Stimulated activated CD4-positive, alpha-beta T cell treated with anti-CD3 and anti-CD28 coated beads, Interleukin-4, amount 100 ng/mL, for 1 hour (primary cell): ENCODE results near the gene TFCP2L1.

Experiments
- DNase-seq: peaks from one replicate; pipeline ENCODE4 v3.0.0-alpha.2; 2020

Gene TFCP2L1

DNA sequence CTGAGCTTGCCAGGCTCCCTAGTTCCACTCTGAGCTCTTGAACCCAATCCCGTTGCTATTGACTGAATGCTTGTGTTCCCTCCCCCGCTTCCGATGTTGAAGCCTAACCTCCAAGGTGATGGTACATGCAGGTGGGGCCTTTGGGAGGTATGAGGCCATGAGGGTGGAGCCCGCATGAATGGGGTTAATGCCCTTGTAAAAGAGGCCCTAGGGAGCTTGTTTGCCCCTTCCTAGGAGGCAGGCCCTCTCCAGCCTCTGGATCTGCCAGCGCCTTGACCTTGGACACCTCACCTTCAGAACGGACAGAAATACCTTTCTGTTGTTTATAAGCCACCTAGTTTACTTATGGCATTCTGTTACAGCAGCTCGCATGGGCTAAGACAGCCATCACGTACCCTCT is 71.6 kb downstream of the TFCP2L1 start:
- no peak for DNase-seq

DNA sequence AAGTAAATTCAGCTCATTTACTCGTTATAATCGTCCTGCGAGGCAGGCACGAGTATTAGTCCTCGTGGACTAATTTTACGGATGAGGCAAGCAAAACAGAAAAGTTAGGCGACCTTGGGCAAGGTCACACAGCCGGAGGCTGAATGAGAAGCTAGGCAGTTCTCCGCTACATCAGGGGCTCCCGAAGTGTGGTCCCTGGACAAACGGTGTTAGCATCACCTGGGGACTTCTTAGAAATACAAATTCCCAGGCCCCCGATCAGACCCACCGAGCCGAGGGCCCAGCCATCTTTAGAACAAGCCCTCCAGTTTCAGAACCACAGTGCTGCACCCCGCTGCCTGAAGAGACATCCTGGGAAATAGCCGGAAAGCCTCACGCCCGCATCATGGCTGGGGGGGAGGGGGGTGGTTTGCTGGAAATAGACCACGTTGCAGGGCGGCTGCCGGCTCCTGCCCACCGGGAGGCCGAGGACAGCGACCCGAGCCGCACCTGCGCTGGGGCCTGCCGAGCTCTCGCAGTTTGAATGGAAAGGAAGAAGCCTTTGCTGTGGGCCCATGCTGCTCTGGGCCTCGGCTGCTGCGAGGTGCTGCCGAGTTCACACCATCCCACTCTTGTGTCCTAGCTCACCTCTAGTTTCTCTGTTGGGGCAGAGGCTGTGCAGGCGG is 72.2 kb downstream of the TFCP2L1 start:
- no peak for DNase-seq

DNA sequence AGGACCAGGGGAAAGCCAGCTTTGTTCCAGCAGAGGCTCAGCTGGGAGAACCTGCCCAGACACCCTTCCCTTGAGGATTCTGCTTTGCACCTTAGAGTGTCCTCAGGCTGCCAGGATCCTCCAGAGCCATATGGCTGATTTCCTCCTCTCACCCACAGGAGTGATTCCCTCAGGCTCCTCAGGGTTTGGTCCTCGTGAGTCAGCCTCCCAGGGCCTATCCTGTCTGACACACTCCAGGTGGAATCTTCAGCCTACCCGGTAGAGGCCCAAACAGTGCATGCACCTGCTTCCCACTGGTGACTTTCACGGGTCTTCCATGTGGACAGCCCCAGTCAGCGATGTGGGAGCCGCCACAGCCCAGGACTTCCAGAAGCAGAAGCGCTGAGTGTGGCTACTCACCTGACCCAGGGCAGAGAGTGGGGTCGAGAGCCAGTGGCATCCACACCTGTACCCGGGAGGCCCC is 73.3 kb downstream of the TFCP2L1 start:
- DNase-seq: no peak

DNA sequence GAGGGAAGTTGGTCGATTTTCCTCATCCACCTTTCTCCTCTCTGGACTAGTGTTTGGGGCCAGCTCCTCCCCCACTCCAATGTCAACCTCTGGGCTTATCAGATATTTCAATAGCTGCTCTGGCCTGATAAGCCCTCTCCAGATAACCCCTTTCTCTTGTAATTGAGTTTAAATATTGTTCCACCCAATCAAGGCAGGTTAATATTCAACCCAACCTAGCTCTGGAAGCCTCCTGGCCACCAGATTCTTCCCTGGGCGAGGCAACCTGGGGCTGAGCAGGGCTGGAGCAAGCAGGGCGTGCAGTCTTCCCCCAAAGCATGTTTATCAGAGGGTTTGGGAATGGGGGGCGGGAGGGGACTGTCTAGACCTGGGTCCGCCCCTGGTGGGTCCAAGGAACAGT is 73.8 kb downstream of the TFCP2L1 start:
- no peak for DNase-seq

DNA sequence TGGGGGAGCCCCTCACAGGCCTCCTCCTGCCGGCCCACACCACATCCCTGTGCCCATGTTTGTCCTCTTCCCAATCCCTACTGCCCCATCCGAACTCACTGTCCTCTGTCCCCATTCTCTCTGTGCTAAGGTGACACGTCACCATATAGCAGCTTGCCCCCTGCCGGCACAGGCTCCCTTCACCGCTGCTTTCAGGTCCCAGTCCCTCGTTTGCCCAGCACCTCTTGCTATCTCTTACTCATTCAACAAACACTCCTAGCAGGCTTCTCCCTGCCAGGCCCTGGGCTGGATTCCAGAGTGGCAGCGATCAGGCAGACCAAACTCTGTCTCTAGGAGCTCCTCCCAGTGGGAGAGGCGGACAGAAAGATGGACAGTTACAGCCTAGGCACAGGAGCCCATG is 74.3 kb downstream of the TFCP2L1 start:
- no peak for DNase-seq

DNA sequence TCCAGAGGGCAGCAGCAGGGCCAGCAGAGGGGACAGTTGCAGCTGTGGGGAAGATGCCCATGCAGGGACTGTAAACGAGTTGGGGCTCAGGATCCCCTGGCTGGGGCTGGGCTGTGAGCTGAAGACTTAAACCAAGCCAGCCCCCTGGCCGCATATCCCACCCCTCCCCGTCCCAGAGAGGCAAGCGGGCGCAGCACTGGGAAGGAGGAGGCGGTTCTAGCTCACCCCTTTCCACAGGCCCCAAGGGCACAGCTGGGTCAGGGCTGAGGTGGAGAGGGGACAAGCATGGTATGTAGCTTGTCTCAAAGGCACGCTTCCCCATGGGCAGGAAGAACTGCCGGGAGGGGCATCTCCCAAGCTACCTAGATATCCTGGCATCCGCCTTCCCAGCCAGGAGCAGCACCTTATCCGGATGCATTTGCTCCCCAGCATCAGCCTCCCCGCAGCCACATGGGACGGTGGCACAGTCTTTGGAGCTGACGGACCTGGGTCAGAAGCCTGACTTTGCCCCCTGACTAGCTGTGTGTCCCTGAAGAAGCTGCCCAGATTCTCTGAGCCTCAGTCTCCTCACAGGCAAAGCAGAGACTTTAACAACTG is 75.9 kb downstream of the TFCP2L1 start:
- no peak for DNase-seq

DNA sequence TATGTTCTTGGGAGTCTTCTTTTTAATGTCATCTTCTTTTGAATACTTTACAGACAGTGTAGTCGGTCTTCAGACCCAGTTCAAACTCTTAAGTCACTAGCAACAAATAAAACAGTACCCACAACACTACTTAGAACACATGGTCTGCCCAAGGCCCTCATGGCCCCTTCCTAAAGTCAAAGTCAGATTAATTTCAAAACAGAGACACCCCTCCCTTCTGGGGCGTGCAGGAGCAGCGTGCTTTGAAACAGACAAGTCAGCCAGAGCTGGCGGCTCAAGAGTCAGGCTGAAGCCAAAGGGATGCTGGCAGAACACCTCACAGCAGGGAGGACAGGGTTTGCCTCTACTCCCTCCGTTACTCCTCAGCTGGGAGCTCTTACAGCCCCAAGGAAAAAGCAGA is 77.5 kb downstream of the TFCP2L1 start:
- no peak for DNase-seq

DNA sequence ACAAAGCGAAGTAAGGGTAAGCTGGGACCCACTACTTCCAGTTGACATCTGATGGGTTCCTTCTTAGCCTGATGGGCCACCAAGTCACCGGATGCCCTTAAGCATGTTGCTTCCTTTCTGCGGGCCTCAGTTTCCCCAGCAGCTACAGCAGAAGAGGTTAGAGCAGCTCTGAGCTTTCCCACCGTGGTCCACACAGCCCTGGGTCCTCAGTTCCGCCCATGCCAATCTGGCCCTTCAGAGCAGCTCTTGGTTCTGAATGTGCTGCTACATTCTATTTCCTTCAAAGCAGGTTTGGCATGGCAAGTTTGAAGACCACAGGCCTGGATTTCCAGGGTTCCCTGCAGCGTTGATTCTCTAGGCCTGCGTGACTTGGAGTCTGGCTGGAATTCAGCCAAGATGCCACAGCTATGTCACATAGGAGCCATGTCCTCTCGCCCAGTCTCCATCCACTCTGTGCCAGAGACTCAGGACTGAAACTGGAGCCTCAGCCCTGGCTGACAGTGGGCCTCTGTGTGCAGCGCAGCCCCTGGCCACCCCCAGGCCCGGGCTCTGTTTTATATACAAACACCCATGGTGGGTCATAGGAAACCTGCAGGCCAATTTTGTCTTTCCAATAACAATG is 79.6 kb downstream of the TFCP2L1 start:
- no peak for DNase-seq

DNA sequence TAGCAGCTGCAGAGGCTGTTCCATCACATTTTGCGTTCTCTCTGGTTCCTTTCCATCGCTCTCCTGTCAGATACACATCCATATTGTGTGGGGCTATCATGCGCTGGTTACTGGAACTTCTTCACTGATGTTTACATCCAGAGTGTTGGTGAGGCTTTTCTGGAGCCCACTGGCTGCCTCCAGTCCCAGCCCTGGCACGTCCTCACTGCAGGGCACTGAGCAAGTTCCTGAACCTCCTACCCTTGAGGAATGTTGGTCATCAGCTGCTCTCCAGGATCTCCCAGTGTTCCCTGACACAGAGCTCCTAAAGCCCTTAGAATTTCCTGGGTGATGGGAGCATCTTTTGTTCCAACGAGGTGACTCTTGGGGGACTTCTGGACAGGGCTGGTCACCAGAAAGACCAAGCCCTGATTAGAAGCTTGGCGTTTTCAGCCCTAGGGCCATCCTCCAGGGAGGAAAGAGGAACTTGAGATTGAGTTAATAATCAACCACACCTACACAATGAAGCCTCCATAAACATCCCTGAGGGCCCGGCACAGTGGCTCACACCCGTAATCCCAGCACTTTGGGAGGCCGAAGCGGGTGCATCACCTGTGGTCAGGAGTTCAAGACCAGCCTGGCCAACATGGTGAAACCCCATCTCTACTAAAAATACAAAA is 81.3 kb downstream of the TFCP2L1 start:
- DNase-seq: no peak

DNA sequence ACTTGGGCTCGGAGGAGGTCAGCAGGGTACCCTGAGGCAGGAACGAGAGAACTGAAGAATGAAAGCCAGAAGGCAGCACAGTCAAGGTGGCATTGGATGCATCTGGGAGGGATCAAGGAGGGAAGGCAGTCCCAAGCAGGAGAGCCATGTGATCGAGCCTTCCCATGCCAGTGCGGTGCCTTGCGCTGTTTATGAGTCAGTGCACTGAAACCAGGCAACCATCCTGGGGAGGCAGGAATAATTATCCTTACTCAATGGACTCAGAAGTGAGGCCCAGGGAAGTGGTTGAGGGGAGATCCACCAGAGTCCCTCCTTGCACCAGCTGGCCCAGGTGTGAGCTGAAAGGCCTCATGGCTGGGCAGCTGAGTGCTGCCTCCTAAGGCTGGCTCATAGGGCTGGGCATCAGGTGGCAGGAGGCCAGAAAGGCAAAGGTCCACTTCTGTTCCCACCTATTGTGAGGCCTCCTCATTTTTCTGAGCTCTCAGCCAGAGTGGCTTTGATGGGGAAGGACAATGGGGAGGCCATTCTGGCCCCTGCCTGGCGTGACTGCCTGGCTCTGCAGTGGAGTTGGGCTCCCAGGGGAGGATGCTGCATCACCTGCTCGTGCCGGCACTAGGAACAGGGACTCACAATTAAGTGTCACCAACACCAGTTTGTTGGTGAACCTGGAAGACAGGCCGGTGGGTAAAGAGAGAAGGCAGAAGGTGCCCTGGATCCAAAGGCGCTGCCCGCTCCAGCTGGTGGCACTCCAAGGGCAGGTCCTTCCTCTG is 82.3 kb downstream of the TFCP2L1 start:
- no peak for DNase-seq

DNA sequence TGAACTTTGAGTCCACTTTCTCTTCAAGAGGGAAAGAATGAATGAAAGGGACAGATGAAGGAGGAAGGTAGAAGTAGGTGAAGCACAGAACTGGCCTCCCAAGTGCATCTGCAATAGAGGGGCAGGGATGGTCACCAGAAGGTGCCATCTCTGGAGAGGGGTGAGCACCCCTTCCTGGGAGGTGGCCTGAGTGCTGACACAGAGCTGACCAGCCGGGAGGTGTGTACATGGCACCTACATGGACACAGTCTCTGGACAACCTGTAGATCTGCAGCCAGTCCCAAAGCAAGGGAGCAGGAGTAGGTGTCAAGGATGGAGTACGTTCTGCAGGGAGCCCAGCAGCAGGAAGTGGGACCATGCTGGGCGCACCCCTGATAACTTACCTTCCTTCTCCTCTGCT is 83.2 kb downstream of the TFCP2L1 start:
- DNase-seq: no peak

DNA sequence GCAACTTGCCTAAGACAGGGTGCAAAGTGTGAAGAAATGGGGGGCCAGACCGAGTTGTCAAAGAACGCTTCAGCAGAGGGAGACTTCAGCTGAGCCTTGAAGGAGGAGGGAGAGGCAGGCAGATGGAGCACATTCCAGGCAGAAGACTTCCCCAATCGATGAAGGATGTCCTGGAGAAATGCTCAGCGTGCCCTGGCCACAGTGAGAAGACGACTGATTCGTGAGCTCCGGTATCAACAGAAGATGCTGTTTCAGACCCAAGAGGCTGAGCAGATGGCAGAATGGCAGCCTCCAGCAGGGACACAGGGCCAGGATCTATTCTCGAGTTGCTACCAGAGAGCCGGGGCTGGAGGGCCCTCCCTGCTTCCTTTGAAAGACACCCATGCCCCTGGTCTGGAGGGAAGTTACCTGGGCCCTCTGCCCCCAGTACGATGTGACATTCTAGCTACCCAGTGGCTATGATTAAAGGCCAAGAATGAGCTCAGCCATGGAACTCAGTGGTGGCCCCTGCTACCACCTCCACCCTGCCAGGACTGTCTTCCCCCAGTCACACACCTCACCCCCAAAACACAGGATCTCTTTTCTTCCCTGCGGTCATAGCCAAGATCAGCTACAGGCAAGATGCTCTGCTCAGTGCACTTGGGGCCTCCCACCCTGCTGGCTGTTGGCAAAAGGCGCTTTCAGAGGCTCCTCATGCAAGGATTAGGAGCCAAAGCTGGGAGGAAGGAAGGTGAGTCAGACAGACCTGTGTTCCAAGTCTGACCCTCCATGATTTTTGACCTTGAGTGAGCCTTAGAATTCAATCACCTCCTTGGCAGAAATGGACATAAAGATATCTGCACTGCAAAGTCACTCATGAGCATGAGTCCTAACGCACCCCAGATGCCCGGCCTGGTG is 84.3 kb downstream of the TFCP2L1 start:
- DNase-seq: no peak

DNA sequence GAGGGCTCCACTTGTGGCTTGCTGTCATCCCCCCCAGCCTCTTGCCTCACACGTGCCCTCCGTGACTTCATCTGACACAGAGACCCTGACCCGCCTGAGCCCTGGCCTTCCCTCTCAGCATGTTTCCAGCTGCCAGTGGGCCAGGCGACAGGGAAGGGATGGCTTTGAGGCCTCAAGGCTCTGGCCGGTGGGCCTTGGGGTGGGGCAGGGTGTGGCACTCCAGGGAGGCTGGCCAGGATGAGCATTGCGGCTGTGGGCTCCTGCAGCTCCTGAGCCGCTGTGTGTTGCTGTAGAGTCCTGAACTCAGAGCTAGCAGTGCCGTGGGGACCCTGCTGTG is 85.0 kb downstream of the TFCP2L1 start:
- DNase-seq: no peak

DNA sequence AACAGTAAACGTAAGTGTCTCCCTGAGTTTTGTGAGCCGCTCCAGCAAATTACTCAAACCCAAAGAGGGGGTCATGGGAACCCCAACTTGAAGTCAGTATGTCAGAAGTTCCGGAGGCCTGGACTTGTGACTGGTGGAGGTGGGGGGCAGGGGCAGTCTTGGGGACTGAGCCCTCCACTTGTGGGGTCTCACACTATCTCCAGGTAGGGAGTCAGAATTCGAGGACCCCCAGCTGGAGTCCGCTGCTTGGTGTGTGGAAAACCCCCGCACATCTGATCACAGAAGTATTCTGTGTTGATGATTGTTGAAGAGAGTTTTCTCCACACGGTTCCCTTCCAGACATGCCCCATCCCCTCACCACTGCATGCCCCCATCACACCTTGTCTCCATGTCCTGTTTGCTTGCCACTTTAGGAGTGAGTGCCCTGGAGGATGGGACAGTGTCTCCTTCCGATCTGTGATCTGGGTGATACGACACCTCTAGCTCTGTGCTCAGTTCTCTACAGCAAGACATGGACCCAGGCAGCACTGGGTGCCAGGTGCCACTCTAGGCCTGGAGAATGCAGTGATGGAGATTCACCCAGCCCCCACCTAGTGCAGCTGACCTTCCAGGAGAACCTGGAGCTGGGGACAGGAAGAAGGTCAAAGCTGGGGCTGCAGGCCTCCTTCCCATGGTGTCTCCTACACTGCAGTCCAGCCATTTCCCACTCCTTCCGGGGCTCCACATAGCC is 85.6 kb downstream of the TFCP2L1 start:
- no peak for DNase-seq

DNA sequence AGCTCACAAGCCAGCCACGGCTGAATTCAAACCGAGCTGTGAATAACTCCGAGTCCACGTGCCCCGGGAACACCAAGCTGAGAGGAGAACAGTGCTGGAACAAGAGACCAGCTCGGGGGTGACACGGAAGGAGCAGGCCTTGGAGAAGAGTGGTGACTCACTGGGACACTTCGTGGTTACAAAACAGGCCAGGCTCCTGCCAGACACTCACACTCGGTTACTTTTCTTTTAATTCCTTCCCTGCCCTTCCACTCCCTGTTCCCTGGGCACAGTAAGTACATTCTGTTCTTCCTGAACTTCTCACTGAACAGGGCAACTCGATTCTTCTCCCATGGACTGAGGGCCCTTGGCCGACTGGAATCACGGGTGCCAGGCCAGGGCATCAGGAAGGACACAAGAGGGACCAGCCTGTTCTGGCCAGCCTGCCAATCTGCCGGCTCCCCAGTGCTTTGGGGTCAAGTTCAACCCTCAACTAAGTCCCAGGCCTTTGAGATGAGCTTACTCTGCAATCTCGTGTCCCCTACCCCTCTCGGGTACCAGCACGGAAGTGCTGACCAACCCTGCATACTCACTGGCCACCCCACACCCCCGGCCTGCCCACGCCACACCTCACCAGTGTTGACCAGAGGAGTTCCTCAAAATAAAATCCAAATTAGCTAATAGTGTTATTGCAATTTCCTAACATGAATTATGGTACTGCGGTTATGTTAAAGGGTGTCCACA is 87.5 kb downstream of the TFCP2L1 start:
- DNase-seq: no peak

DNA sequence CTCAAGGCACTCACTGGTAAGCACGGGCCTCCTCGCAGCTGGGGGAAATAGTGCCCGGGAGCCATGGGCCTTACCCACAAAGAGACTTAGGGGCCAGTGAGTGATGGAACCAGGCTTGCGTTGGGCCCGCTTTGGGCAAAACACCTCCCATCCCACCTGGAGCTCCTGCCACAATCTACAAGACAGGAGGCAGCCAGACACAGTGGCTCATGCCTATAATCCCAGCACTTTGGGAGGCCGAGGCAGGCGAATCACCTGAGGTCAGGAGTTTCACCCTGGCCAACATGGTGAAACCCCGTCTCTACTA is 88.2 kb downstream of the TFCP2L1 start:
- no peak for DNase-seq

DNA sequence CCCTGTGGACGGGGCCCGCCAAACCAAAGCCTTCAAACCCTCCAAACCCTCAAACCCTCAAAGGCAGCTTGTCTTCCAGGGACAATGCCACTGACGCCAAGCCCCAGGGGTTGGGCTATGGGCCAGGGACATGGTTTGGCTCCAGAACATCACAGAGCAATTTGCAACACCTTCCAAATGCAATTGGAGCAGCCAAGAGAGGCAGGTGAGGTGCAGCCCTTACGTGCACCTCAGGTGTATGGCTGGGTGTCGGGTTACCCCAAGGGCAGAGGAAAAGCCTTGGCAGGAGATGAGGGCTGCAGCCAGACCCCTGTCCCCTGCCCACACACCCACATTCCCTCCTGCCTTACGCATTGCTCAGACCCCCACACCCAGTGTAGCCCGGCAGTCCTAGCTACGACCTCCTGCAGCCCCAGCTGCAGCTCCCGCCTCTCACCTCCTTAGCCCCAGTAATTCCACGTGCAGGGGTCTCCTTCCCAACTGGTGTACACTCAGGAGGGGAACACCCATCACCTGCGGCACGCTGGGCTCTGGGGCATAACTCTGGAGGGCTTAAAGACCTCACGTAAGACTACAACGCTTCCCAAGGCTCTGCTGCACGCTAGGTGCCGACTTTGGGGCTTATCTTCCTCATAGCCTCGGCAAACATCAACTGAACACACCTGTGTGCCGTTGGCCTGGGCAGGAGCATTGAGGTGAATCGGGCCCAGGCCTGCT is 88.7 kb downstream of the TFCP2L1 start:
- DNase-seq: no peak

DNA sequence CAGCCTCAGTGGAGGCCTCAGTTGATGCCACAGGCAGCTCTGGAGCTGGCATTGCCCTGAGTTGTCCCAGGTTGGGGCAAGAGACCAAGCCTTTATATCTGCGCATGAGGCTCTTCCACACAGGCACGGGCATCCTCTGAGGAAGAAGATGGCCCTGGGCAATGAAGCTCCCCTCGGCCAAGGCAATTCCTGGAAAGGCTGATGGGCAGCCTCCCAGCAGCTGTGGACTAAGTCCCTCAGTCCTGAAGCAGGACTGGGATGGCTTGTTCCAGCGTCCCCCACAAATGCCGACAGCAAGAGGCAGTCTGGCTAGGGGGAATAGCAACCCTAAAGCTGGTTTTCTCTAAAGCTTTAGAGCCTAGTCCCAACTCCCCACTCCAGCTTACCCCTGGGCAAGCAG is 90.0 kb downstream of the TFCP2L1 start:
- DNase-seq: no peak

DNA sequence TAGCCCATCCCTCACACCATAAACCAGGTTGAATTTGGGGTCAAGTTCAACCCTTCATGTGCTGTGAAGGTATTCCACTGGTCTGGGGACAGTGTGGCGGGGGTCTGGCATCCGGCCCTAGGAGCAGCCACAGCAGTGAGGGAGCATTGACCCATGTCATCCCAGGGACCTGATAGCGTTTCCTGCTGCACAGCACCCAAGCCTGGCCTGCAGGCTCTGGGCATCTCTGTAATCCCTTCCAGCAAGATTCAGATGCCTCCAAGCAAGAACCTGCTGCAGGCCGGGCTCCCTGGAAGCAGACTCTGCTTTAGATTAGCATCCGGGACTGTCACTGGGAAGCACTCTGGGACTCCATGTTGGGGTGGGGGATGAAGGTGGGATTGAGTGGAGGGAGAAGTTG is 90.4 kb downstream of the TFCP2L1 start:
- no peak for DNase-seq

DNA sequence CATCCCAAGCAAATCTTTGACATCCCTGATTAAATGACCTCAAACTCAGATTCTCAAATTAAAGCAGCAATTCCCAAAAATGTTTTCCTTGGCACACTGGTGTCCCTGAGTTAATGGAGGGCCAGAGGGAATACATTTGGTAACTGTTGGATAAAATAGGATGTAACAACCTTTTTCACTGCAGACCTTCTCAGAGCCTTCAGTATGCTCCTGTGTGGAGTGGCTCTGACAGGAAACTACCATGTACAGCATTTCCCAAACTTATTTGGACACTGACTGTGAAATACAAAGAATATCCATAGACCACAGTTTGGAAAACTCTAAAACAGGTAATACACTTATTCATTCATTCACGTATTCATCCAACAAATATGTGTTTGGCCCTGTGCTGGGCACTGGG is 91.8 kb downstream of the TFCP2L1 start:
- no peak for DNase-seq
